Left kidney (tissue), 2 donors: ENCODE data around the gene TNFAIP8. TPM values are rescaled to one million over a fixed set of nuclear protein-coding genes. Genes with fewer than 3 reads are reported as not detected.
A peak's percentile ranks its signal among the peaks of the same experiment; 100 is the strongest.
"Not testable (repeated sequence)": the region's sequence is repeated elsewhere in the genome, so short reads cannot be mapped to it uniquely, and the experiment has no call there.

Experiments used
- DNase-seq: peaks from one replicate; pipeline ENCODE4 v3.0.0-alpha.2; 2013
- polyA plus RNA-seq: library from polyadenylated mRNA; unstranded; fragments of 120-200 nt; gene quantifications from one replicate; pipeline ENCODE4 v1.2.1, GENCODE V29; 2013; ENCODE audit not compliant: insufficient read length

The TNFAIP8 gene
- polyA plus RNA-seq, 1 donor: 25.5 TPM

GRCh38 chr5:119395080-119395836 is 39.4 kb downstream of the TNFAIP8 start:
- no peak for DNase-seq

GRCh38 chr5:119396030-119396664 is 40.3 kb downstream of the TNFAIP8 start:
- no peak for DNase-seq

- DNase-seq: no peak
Observed at GRCh38 chr5:119397518-119398380, 41.9 kb downstream of the TNFAIP8 start.

- DNase-seq: no peak
Observed at GRCh38 chr5:119398727-119399466, 43.1 kb downstream of the TNFAIP8 start.

GRCh38 chr5:119400245-119400644 is 44.4 kb downstream of the TNFAIP8 start:
- DNase-seq: peak; percentile 53

GRCh38 chr5:119402081-119402480 is 46.3 kb downstream of the TNFAIP8 start:
- no peak for DNase-seq

- DNase-seq: no peak
Observed at GRCh38 chr5:119402555-119402954, 46.7 kb downstream of the TNFAIP8 start.

GRCh38 chr5:119404033-119404432 is 48.2 kb downstream of the TNFAIP8 start:
- DNase-seq: no peak

GRCh38 chr5:119405419-119405818 is 49.6 kb downstream of the TNFAIP8 start:
- DNase-seq: no peak

- DNase-seq: no peak
Observed at GRCh38 chr5:119406551-119407110, 50.8 kb downstream of the TNFAIP8 start.

- DNase-seq: no peak
Observed at GRCh38 chr5:119409235-119409815, 53.5 kb downstream of the TNFAIP8 start.

- DNase-seq: no peak
Observed at GRCh38 chr5:119410448-119411159, 54.8 kb downstream of the TNFAIP8 start.

GRCh38 chr5:119411361-119412278 is 55.8 kb downstream of the TNFAIP8 start:
- DNase-seq: peak; percentile 86

GRCh38 chr5:119412279-119413227 is 56.7 kb downstream of the TNFAIP8 start:
- no peak for DNase-seq

- not testable (repeated sequence) for DNase-seq
Observed at GRCh38 chr5:119414124-119414734, 58.4 kb downstream of the TNFAIP8 start.

- no peak for DNase-seq
Observed at GRCh38 chr5:119417891-119418605, 62.2 kb downstream of the TNFAIP8 start.

GRCh38 chr5:119418606-119419100 is 62.8 kb downstream of the TNFAIP8 start:
- no peak for DNase-seq
